Liver (tissue), 3 donors: ENCODE results near the gene LMBRD2.

Source experiments
- EGR1 ChIP-seq, 2 donors: IDR thresholded peaks; 2 replicates each; pipeline ENCODE4 v1.6.1; 2016 to 2018; ENCODE audit warnings: antibody characterized with exemption in 2 of 2, low read depth in 2 of 2
- MAX ChIP-seq: IDR thresholded peaks from 2 replicates; pipeline ENCODE4 v1.6.1; 2016; ENCODE audit warnings: antibody characterized with exemption
- NR2F2 ChIP-seq: IDR thresholded peaks from 2 replicates; pipeline ENCODE4 v1.6.1; 2016; ENCODE audit warnings: antibody characterized with exemption
- RAD21 ChIP-seq, 2 donors: IDR thresholded peaks; 2 replicates each; pipeline ENCODE4 v1.6.1; 2016; ENCODE audit warnings: antibody characterized with exemption in 2 of 2, mild to moderate bottlenecking in 2 of 2
- RXRA ChIP-seq, 2 donors: IDR thresholded peaks; 2 replicates each; pipeline ENCODE4 v1.6.1; 2017 to 2018; ENCODE audit warnings: antibody characterized with exemption in 2 of 2, mild to moderate bottlenecking in 1 of 2
- TAF1 ChIP-seq: conservative IDR thresholded peaks from 2 replicates; pipeline ENCODE4 v1.6.1; 2016; ENCODE audit warnings: antibody characterized with exemption, mild to moderate bottlenecking
- TF ChIP-seq, protein P1 (sequence below): fragments of 150-350 bp; IDR thresholded peaks from 2 replicates; pipeline ENCODE4 v1.5.1; 2017; ENCODE audit warnings: improper control_type of control experiment, low read depth, low read length; ENCODE audit not compliant: missing input control
- donor health status: healthy.
- donor health status: healthy.

DNA sequence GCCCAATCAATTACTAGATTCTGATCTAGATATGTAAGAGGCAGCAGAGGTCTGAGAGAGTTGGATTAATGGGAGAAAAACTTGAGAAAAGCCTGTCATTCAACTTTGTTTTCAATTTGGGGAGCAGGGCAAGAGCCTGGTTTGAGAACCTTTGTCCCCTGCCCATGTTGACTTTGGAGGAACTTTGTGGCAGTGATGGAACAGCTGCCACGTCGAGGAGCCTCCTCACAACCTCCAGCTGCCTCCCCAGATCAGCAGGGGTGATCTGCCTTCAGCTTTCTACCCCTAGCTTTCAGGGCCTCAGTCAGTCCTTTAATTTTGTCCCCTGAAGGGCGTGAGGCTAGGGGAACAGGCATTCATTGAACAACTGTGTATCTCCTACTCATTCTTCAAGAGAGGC lies 8.9 kb upstream of the LMBRD2 start:
- TF ChIP-seq RXRA (IDR thresholded peaks at IDR 0.05), result peak; percentile 60 to 64
- TF ChIP-seq NR2F2, result no peak
- TF ChIP-seq RAD21 (IDR thresholded peaks at IDR 0.05), result no peak
- TF ChIP-seq, protein P1, sequence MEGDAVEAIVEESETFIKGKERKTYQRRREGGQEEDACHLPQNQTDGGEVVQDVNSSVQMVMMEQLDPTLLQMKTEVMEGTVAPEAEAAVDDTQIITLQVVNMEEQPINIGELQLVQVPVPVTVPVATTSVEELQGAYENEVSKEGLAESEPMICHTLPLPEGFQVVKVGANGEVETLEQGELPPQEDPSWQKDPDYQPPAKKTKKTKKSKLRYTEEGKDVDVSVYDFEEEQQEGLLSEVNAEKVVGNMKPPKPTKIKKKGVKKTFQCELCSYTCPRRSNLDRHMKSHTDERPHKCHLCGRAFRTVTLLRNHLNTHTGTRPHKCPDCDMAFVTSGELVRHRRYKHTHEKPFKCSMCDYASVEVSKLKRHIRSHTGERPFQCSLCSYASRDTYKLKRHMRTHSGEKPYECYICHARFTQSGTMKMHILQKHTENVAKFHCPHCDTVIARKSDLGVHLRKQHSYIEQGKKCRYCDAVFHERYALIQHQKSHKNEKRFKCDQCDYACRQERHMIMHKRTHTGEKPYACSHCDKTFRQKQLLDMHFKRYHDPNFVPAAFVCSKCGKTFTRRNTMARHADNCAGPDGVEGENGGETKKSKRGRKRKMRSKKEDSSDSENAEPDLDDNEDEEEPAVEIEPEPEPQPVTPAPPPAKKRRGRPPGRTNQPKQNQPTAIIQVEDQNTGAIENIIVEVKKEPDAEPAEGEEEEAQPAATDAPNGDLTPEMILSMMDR, result no peak
- TF ChIP-seq TAF1, result no peak
- no peak for TF ChIP-seq MAX
- no peak for TF ChIP-seq EGR1 (IDR thresholded peaks at IDR 0.05; ENCODE audit: low read depth in 2 of 2)
